K562 (cell line): ENCODE results near the gene OBSCN. TPM values are rescaled to one million over a fixed set of nuclear protein-coding genes. Genes with fewer than 3 reads are reported as not detected.

Experiments
- ATAC-seq: fragments of 200-7000 bp; cut with Tn5 transposase; 3 replicates; pipeline ENCODE4 v1.9.1; 2020; ENCODE audit warnings: moderate library complexity
- BruUV-seq: library from RNA; stranded (reverse); fragments of 400-500 nt; replicated peaks from 2 replicates; lab custom pipeline; 2021; lab: Mats Ljungman, UMichigan
- CTCF ChIA-PET: fragments of 300-600 bp; formaldehyde crosslinking; extraction: SDS; loops from one replicate; lab custom pipeline; 2021; ENCODE audit warnings: low intra/inter-chr PET ratio; lab: Yijun Ruan, JAX
- POLR2A ChIA-PET: fragments of 300-600, 350-650 bp; sonication (Branson Sonifier 250); formaldehyde crosslinking; extraction: SDS; loops from one replicate; lab custom pipeline; 2021; ENCODE audit warnings: antibody characterized with exemption, inconsistent platforms; lab: Yijun Ruan, JAX
- DNase-seq, 4 experiments: peaks; one replicate each; pipeline versions ENCODE4 v3.0.0 to v3.0.0-alpha.2; 2011 to 2018; ENCODE audit warnings: low spot score in 3 of 4, mixed read lengths in 3 of 4; ENCODE audit errors: extremely low read depth in 1 of 4
- FAIRE-seq: peaks from 2 replicates; lab custom pipeline; 2011; peaks lifted over from hg19 to GRCh38; lab: Jason Lieb, UNC
- H2AFZ ChIP-seq: 2 replicates; pipeline ENCODE4 v1.6.0; 2011; ENCODE audit warnings: low read depth, low read length, control low read depth, inconsistent platforms
- H3K27ac ChIP-seq: fragments of 200-600 bp; 3 replicates; pipeline ENCODE4 v1.8.0; 2011; ENCODE audit warnings: low read depth, mild to moderate bottlenecking, control low read depth, inconsistent platforms, low read length, moderate library complexity, mixed read lengths; ENCODE audit errors: extremely low read depth
- H3K27me3 ChIP-seq, 2 experiments: fragments of 300-600 bp in 1 of 2; 2 replicates in 1 of 2; 3 replicates in 1 of 2; pipeline versions ENCODE4 v1.6.0 to v1.8.0; 2011; ENCODE audit warnings: inconsistent platforms in 2 of 2, low read length in 2 of 2, mild to moderate bottlenecking in 1 of 2, mixed read lengths in 1 of 2, moderate library complexity in 1 of 2; ENCODE audit not compliant: control insufficient read depth in 2 of 2, insufficient read depth in 2 of 2
- H3K36me3 ChIP-seq: fragments of 300-600 bp; 3 replicates; pipeline ENCODE4 v1.8.0; 2011; ENCODE audit warnings: mild to moderate bottlenecking, low read length, inconsistent platforms; ENCODE audit not compliant: control insufficient read depth, insufficient read depth
- H3K4me1 ChIP-seq, 2 experiments: fragments of 200-600 bp in 1 of 2; replicated peaks in 1 of 2; 2 replicates in 1 of 2; 3 replicates in 1 of 2; pipeline versions ENCODE4 v1.5.1 to v1.8.0; 2011; ENCODE audit warnings: inconsistent platforms in 2 of 2, low read length in 2 of 2, mild to moderate bottlenecking in 1 of 2, mixed read lengths in 1 of 2, moderate library complexity in 1 of 2; ENCODE audit not compliant: control insufficient read depth in 2 of 2, insufficient read depth in 2 of 2
- H3K4me2 ChIP-seq: 2 replicates; pipeline ENCODE4 v1.6.1; 2011; ENCODE audit warnings: low read length, control low read depth, inconsistent platforms, mixed read lengths; ENCODE audit not compliant: insufficient read depth
- H3K4me3 ChIP-seq: fragments of 200-600 bp; sonication (generic), shearing (Covaris generic); 2 replicates; pipeline ENCODE4 v1.5.1; 2016; ENCODE audit warnings: control low read depth, inconsistent platforms
- H3K79me2 ChIP-seq: fragments of 200-600 bp; 3 replicates; pipeline ENCODE4 v1.8.0; 2011; ENCODE audit warnings: low read length, inconsistent platforms; ENCODE audit not compliant: control insufficient read depth, insufficient read depth
- H3K9ac ChIP-seq, 2 experiments: 2 replicates each; pipeline versions ENCODE4 v1.6.0 to v1.6.1; 2011; ENCODE audit warnings: low read depth in 2 of 2, low read length in 2 of 2, control low read depth in 1 of 2, inconsistent platforms in 1 of 2, mild to moderate bottlenecking in 1 of 2, mixed read lengths in 1 of 2; ENCODE audit not compliant: insufficient read depth in 1 of 2
- H3K9me1 ChIP-seq: one replicate; pipeline ENCODE4 v1.6.0; 2011; ENCODE audit warnings: inconsistent platforms, mild to moderate bottlenecking, low read length, moderate library complexity; ENCODE audit not compliant: control insufficient read depth, insufficient read depth
- H3K9me3 ChIP-seq: replicated peaks from 2 replicates; pipeline ENCODE4 v1.5.1; 2011; ENCODE audit warnings: low read depth, low read length, inconsistent platforms; ENCODE audit not compliant: control insufficient read depth, insufficient read depth
- H4K20me1 ChIP-seq: replicated peaks from 2 replicates; pipeline ENCODE4 v1.6.1; 2011; ENCODE audit warnings: low read length, inconsistent platforms, mixed read lengths; ENCODE audit not compliant: control insufficient read depth, insufficient read depth
- POLR2G ChIP-seq: fragments of 200-400 bp; formaldehyde crosslinking; IDR thresholded peaks from 2 replicates; pipeline ENCODE4 v1.6.1; 2017; ENCODE audit warnings: low read depth, mild to moderate bottlenecking, antibody characterized with exemption, low read length, moderate library complexity
- RAD21 ChIP-seq, 2 experiments: fragments of 250-450 bp in 1 of 2; fragments of 450-650 bp in 1 of 2; sonication (Bioruptor Pico) in 1 of 2; formaldehyde crosslinking in 1 of 2; IDR thresholded peaks in 1 of 2; conservative IDR thresholded peaks in 1 of 2; 2 replicates each; pipeline versions ENCODE4 v1.4.0 to v1.8.0; 2020 to 2022; ENCODE audit warnings: mild to moderate bottlenecking in 2 of 2, moderate library complexity in 1 of 2
- RBFOX2 ChIP-seq: fragments of 200-400 bp; formaldehyde crosslinking; IDR thresholded peaks from 2 replicates; pipeline ENCODE4 v1.6.1; 2017; ENCODE audit warnings: low read depth, mild to moderate bottlenecking, low read length, moderate library complexity
- ZNF551 ChIP-seq: fragments of 250-450 bp; sonication (Bioruptor Pico); IDR thresholded peaks from 2 replicates; pipeline ENCODE4 v1.5.0; 2021; ENCODE audit warnings: mild to moderate bottlenecking, moderate library complexity
- WGBS: fragments of 100-300 bp; shearing (Covaris generic); methylation state at CpG from one replicate; pipeline ENCODE4 v1.1.6; 2016; ENCODE audit warnings: low coverage, mixed read lengths; ENCODE audit not compliant: insufficient coverage; ENCODE audit errors: missing lambda C conversion rate; 5-methylcytosine and 5-hydroxymethylcytosine counted together
- in situ Hi-C: fragments of 300-500 bp; cut with MboI; formaldehyde crosslinking; loops from 4 replicates; pipeline ENCODE4 v1.15.0; 2018; ENCODE audit warnings: inconsistent platforms, mixed read lengths
- intact Hi-C: fragments of 100-400 bp; cut with micrococcal nuclease; formaldehyde crosslinking; loops from 2 replicates; pipeline ENCODE4 v1.14.2; 2022
- polyA plus RNA-seq, 8 experiments: library from polyadenylated mRNA; depleted of rRNA in 4 of 8; stranded (reverse) in 5 of 8; unstranded in 3 of 8; fragments of >200 nt; fragmentation: Nextera tagmentation in 2 of 8; fragmentation: Illumina TruSeq in 1 of 8; extraction: Ambion mirVana in 2 of 8; extraction: Trizol in 1 of 8; gene quantifications; 2 replicates each; pipeline versions ENCODE4 v1.2.1 to v1.2.3, GENCODE V29; 2011 to 2014; ENCODE audit warnings: inconsistent platforms in 1 of 8, missing spikeins in 1 of 8
- total RNA-seq, 7 experiments: library from RNA; depleted of rRNA in 6 of 7; stranded (reverse); fragments of >200 nt in 6 of 7; fragmentation: Illumina TruSeq in 2 of 7; extraction: Trizol in 2 of 7; gene quantifications; 2 replicates each; pipeline versions ENCODE4 v1.2.1 to v1.2.3, GENCODE V29; 2011 to 2021; ENCODE audit warnings: low replicate concordance in 1 of 7

The OBSCN gene
- total and polyA plus RNA-seq, 9 of the 15 experiments (the other 6 are each of a cell fraction or from before 2014, with no cell fraction given) = 0.18 to 19.7 (median 3.6) TPM

GRCh38 chr1:228401782-228402640 is 194.2 kb downstream of the OBSCN start:
- ChIA-PET POLR2A (interaction anchor here (0.7 to 6.2 kb wide), 6 partner anchors 8 to 1877 kb away, joined by 3 to 78 read pairs (median 4); a partner anchor contains a TSS), CTCF (no interaction called here)
- in situ Hi-C loops (no loop called here), intact Hi-C loops (no loop called here)
- H3K79me2 ChIP-seq = peaks cover 65% of the 10 kb centered on the region
- BruUV-seq = no TSS peak
- no peak for ATAC-seq
- FAIRE-seq = no peak
- H3K36me3 ChIP-seq = peaks cover 86% of the 10 kb centered on the region
- peak; percentile 59; the same call in 1 of the 2 replicates for TF ChIP-seq RBFOX2
- no peak for TF ChIP-seq ZNF551 (CRISPR knock-in tag)
- TF ChIP-seq POLR2G = peak; percentile 69
- no peak for TF ChIP-seq RAD21 (CRISPR knock-in tag; conservative IDR thresholded peaks at IDR 0.05 in 1 of 2, IDR thresholded peaks at IDR 0.05 in 1 of 2)
- no peak overlapping the region for H3K4me3 ChIP-seq
- DNase-seq = no peak
- peaks cover 28 to 63% of the 10 kb centered on the region in 2 experiments for H3K4me1 ChIP-seq
- H3K27ac ChIP-seq = no peak overlapping the region
- 95% methylated on average over 14 of the region's 14 CpGs for WGBS
- peak overlapping the region in 1 of 2 experiments; percentile 29; a peak in 1 of 4 replicates for H3K9ac ChIP-seq
- H3K9me1 ChIP-seq = peaks cover 17% of the 10 kb centered on the region
- no peaks in the 10 kb centered on the region for H3K9me3 ChIP-seq
- H3K4me2 ChIP-seq = no peak overlapping the region
- H3K27me3 ChIP-seq = no peaks in the 10 kb centered on the region
- H2AFZ ChIP-seq = no peak overlapping the region
- H4K20me1 ChIP-seq = peaks cover 39% of the 10 kb centered on the region
